GM12892 (cell line): ENCODE results near the gene FILIP1L.

Experiments used
- POLR2A ChIP-seq: IDR thresholded peaks from 2 replicates; pipeline ENCODE4 v1.6.1; 2011; ENCODE audit warnings: low read depth, low read length, control low read depth
- POLR2AphosphoS5 ChIP-seq: IDR thresholded peaks from 2 replicates; pipeline ENCODE4 v1.6.1; 2011; ENCODE audit warnings: low read depth, low read length, control low read depth

GRCh38 chr3:99900248-99900647 is 214.1 kb downstream of the FILIP1L start:
- no peak for TF ChIP-seq POLR2AphosphoS5
- TF ChIP-seq POLR2A, result no peak
